Measurements from ENCODE around the gene DAPK2.

DNA sequence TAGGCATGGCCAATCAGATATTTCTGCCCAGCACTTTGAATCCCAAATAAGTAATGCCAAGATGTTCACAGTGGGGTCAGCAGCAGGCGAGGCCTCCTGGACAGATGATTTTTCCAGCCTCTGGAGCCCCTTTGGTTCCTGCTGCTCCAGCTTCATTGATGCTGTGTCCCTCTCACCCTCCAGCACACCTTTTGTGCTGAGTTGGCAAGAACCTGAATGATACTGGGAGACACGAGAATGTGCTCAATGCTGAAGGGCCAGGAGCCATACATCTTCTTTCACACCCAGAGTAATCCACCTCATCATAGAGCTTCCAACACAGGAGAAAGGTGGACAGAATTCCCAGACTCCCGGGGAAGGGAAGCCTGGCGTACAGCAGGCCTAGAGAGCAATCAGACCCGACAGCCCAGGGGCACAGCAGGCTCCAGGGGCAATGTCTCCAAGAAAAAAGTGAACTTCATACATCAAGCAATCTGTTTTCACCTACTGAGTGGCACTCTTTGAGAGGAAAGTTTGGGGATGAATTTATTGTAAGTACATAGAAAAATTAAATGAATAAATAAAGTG is 6.7 kb upstream of the DAPK2 start:
- TF ChIP-seq CTCF (IDR thresholded peaks at IDR 0.05) (no peak), EZH2 (IDR thresholded peaks at IDR 0.05; ENCODE audit: borderline replicate concordance, insufficient read depth, low read depth, low read length, poor library complexity, severe bottlenecking) (no peak)

Measured in B cell (primary cell).